ENCODE measurements around the gene IGF2BP1.
"Not testable (repeated sequence)": the region's sequence is repeated elsewhere in the genome, so short reads cannot be mapped to it uniquely, and the experiment has no call there.

Gene IGF2BP1

DNA sequence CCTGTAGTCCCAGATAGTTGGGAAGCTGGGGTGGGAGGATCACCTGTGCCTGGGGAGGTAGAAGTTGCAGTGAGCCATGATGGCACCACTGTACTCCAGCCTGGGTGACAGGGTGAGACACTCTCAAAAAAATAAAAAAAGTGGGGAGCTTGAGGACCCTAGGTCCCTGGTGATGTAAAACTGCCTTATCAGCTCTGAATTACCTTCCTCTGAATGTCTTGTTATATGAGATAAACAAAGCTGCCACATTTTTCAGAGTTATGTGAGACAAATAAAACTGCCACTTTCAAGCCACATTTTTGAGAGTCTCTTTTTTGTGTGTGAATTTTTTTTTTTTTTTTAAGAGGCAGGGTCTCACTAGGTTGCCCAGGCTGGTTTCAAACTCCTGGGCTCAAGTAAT lies 103.4 kb downstream of the IGF2BP1 start:
- no peak for DNase-seq (ENCODE audit: low read depth in 3 of 3)

DNA sequence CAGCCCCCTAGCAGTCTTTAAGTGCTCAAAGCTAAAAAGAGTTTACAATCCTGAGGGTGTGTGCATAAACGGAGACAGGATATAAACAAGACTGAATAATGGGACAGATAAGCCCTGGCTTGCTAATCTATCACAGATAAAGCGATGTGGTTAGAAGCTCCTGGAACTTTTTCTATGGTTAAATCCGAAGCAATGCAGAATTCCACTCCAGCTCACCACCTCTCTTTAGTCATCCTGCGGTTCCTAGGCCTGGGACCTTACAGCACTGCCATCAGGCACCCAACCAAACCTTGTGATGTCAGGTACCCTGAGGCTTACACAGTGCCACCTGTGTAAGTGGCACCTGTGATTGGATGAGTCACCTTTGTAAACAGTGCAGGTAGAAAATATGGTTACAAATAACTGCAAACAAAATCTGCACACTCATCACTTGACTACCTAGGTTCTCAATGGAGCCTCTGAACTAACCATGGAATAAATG lies 103.9 kb downstream of the IGF2BP1 start:
- no peak for DNase-seq (ENCODE audit: low read depth in 3 of 3)

DNA sequence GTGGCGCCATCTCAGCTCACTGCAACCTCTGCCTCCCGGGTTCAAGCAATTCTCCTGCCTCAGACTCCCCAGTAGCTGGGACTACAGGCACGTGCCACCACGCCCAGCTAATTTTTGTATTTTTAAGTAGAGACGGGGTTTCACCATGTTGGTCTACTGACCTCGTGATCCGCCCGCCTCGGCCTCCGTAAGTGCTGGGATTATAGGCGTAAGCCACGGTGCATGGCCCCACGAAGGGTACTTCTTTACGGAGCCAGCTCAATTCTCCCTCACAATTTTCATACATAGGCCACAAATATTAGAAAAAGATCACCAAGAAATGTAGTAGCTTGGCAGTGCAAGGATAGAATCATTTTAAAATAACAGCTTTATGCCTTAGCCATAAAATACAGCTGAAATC lies 106.2 kb downstream of the IGF2BP1 start:
- DNase-seq (ENCODE audit: low read depth in 3 of 3) = not testable (repeated sequence)

DNA sequence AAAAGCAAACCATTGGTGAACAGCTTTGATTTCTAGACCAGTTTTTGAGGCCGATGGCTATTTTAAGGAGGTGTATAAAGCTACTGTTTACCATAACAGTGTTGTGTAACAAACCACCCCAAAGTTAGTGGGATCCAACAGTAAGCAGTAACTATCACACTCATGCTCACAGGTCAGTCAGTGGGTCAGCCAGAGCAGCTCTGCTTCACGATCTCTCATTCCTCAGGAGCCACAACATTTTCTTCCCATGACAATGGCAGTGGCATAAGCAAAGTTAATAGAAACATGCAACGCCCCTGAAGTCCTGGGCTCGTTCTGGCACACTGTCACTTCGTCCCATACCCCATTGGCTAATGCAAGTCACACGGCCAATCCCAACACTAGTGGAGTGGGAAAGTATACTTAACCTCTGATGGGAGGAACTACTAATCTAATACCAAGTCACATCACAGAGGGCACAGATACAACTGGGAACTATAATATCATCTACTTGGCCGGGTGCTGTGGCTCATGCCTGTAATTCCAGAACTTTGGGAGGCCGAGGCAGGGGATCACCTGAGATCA lies 107.4 kb downstream of the IGF2BP1 start:
- DNase-seq (ENCODE audit: low read depth in 3 of 3) = no peak

All from stimulated activated CD4-positive, alpha-beta T cell treated with anti-CD3 and anti-CD28 coated beads, TNF-alpha, amount 100 ng/mL, for 48 hours (primary cell).